H1 (cell line): ENCODE measurements around the gene ZNF446. TPM values are rescaled to one million over a fixed set of nuclear protein-coding genes. Genes with fewer than 3 reads are reported as not detected.
A peak's percentile ranks its signal among the peaks of the same experiment; 100 is the strongest.

Experiments used
- CTCF ChIA-PET: fragments of 300-600 bp; sonication (Branson Sonifier 250); formaldehyde crosslinking; loops from one replicate; lab custom pipeline; 2021; ENCODE audit not compliant: partially characterized antibody; lab: Charles Lee
- POLR2A ChIA-PET: fragments of 300-600 bp; sonication (Branson Sonifier 250); formaldehyde crosslinking; loops from one replicate; lab custom pipeline; 2021; ENCODE audit warnings: inconsistent platforms; ENCODE audit not compliant: partially characterized antibody; lab: Charles Lee
- DNase-seq, 2 experiments: peaks; one replicate each; pipeline versions ENCODE4 v3.0.0 to v3.0.0-alpha.2; 2010 to 2022; ENCODE audit warnings: low spot score in 2 of 2, low read depth in 1 of 2, mixed read lengths in 1 of 2
- FAIRE-seq: peaks from 2 replicates; lab custom pipeline; 2011; peaks lifted over from hg19 to GRCh38; lab: Jason Lieb, UNC
- H2AFZ ChIP-seq: 2 replicates; pipeline ENCODE4 v1.8.1; 2012; ENCODE audit warnings: low read length, inconsistent platforms
- H2AK5ac ChIP-seq: 2 replicates; pipeline ENCODE4 v1.6.1; 2013; ENCODE audit warnings: low read depth, low read length
- H2BK120ac ChIP-seq: replicated peaks from 2 replicates; pipeline ENCODE3; 2013; ENCODE audit warnings: low read depth, low read length, inconsistent platforms
- H2BK12ac ChIP-seq: 2 replicates; pipeline ENCODE4 v1.6.1; 2013; ENCODE audit warnings: low read depth, low read length
- H2BK15ac ChIP-seq: 2 replicates; pipeline ENCODE4 v1.6.1; 2013; ENCODE audit warnings: low read length
- H2BK20ac ChIP-seq: 2 replicates; pipeline ENCODE4 v1.6.1; 2013; ENCODE audit warnings: low read length
- H2BK5ac ChIP-seq: 2 replicates; pipeline ENCODE4 v1.6.1; 2013; ENCODE audit warnings: low read depth, low read length
- H3K14ac ChIP-seq: 2 replicates; pipeline ENCODE4 v1.6.1; 2013; ENCODE audit warnings: inconsistent platforms; ENCODE audit not compliant: insufficient read length
- H3K18ac ChIP-seq: 2 replicates; pipeline ENCODE4 v1.6.1; 2013; ENCODE audit warnings: low read length; ENCODE audit errors: extremely low read depth
- H3K23ac ChIP-seq: 2 replicates; pipeline ENCODE4 v1.6.1; 2013; ENCODE audit warnings: inconsistent platforms; ENCODE audit not compliant: insufficient read length
- H3K23me2 ChIP-seq: 2 replicates; pipeline ENCODE4 v1.6.1; 2013; ENCODE audit warnings: low read depth, low read length
- H3K27ac ChIP-seq: 2 replicates; pipeline ENCODE4 v1.6.1; 2011; ENCODE audit warnings: low read depth, low read length, inconsistent platforms
- H3K27me3 ChIP-seq, 4 experiments: replicated peaks in 1 of 4; 1 replicate in 1 of 4; 2 replicates in 3 of 4; pipeline versions ENCODE4 v1.6.1 to v1.8.1; 2011 to 2013; ENCODE audit warnings: low read length in 3 of 4, mild to moderate bottlenecking in 3 of 4, inconsistent platforms in 2 of 4, mixed read lengths in 2 of 4, moderate library complexity in 1 of 4; ENCODE audit not compliant: control insufficient read depth in 3 of 4, insufficient read depth in 3 of 4; ENCODE audit errors: extremely low read depth in 1 of 4
- H3K36me3 ChIP-seq, 4 experiments: 2 replicates each; pipeline versions ENCODE4 v1.6.1 to v1.8.1; 2011 to 2013; ENCODE audit warnings: mild to moderate bottlenecking in 4 of 4, low read length in 3 of 4, moderate library complexity in 2 of 4, control low read depth in 1 of 4, inconsistent platforms in 1 of 4; ENCODE audit not compliant: insufficient read depth in 4 of 4, control insufficient read depth in 2 of 4
- H3K4ac ChIP-seq: replicated peaks from 2 replicates; pipeline ENCODE3; 2013; ENCODE audit warnings: low read length, low read depth, mixed read lengths, inconsistent platforms; ENCODE audit not compliant: insufficient read length
- H3K4me1 ChIP-seq, 4 experiments: replicated peaks in 1 of 4; 1 replicate in 1 of 4; 2 replicates in 3 of 4; pipeline versions ENCODE4 v1.6.1 to v1.8.1; 2011 to 2013; ENCODE audit warnings: low read length in 3 of 4, inconsistent platforms in 2 of 4, mixed read lengths in 1 of 4; ENCODE audit not compliant: insufficient read depth in 4 of 4, control insufficient read depth in 3 of 4
- H3K4me2 ChIP-seq, 2 experiments: 2 replicates each; pipeline versions ENCODE4 v1.6.1 to v1.8.1; 2011 to 2013; ENCODE audit warnings: low read depth in 2 of 2, low read length in 2 of 2, control low read depth in 1 of 2, inconsistent platforms in 1 of 2, mild to moderate bottlenecking in 1 of 2; ENCODE audit not compliant: insufficient read depth in 1 of 2
- H3K4me3 ChIP-seq, 4 experiments: fragments of 200-600, 300-600 bp in 1 of 4; sonication (generic), shearing (Covaris generic), sonication (Bioruptor Twin) in 1 of 4; 2 replicates each; pipeline versions ENCODE4 v1.5.1 to v1.8.1; 2011 to 2016; ENCODE audit warnings: low read length in 4 of 4, low read depth in 3 of 4, control low read depth in 2 of 4, inconsistent platforms in 2 of 4, mild to moderate bottlenecking in 2 of 4, mixed read lengths in 1 of 4, moderate library complexity in 1 of 4; ENCODE audit not compliant: insufficient read depth in 2 of 4; ENCODE audit errors: extremely low read depth in 1 of 4
- H3K56ac ChIP-seq: replicated peaks from 2 replicates; pipeline ENCODE3; 2013; ENCODE audit warnings: low read depth, mild to moderate bottlenecking, mixed read lengths, low read length, inconsistent platforms; ENCODE audit not compliant: insufficient read length
- H3K79me1 ChIP-seq: 2 replicates; pipeline ENCODE4 v1.6.1; 2013; ENCODE audit warnings: low read depth, low read length, control low read depth
- H3K79me2 ChIP-seq, 2 experiments: 2 replicates each; pipeline versions ENCODE4 v1.6.1 to v1.8.1; 2012 to 2013; ENCODE audit warnings: low read length in 2 of 2, mild to moderate bottlenecking in 2 of 2, inconsistent platforms in 1 of 2; ENCODE audit not compliant: insufficient read depth in 2 of 2, control insufficient read depth in 1 of 2
- H3K9ac ChIP-seq, 4 experiments: replicated peaks in 1 of 4; 1 replicate in 1 of 4; 2 replicates in 3 of 4; pipeline versions ENCODE4 v1.6.1 to v1.8.1; 2011 to 2013; ENCODE audit warnings: low read depth in 3 of 4, low read length in 3 of 4, control low read depth in 2 of 4, mild to moderate bottlenecking in 2 of 4, moderate library complexity in 2 of 4, inconsistent platforms in 1 of 4; ENCODE audit errors: extremely low read depth in 1 of 4
- H3K9me3 ChIP-seq, 2 experiments: 2 replicates each; pipeline versions ENCODE4 v1.6.1 to v1.8.1; 2012 to 2013; ENCODE audit warnings: mild to moderate bottlenecking in 2 of 2, moderate library complexity in 2 of 2, control low read depth in 1 of 2, inconsistent platforms in 1 of 2, low read depth in 1 of 2, low read length in 1 of 2, mixed read lengths in 1 of 2; ENCODE audit not compliant: insufficient read depth in 2 of 2
- H4K20me1 ChIP-seq, 2 experiments: replicated peaks in 1 of 2; 2 replicates each; pipeline versions ENCODE3 to v1.8.1; 2011 to 2013; ENCODE audit warnings: inconsistent platforms in 2 of 2, low read length in 2 of 2, mild to moderate bottlenecking in 1 of 2; ENCODE audit not compliant: insufficient read depth in 2 of 2, control insufficient read depth in 1 of 2
- H4K5ac ChIP-seq: 2 replicates; pipeline ENCODE4 v1.6.1; 2013; ENCODE audit warnings: low read length, low read depth, mixed read lengths, inconsistent platforms; ENCODE audit not compliant: insufficient read length
- H4K8ac ChIP-seq: 2 replicates; pipeline ENCODE4 v1.8.0; 2013; ENCODE audit warnings: mild to moderate bottlenecking, moderate library complexity, low read length, inconsistent platforms; ENCODE audit not compliant: insufficient read depth; ENCODE audit errors: extremely low read depth
- H4K91ac ChIP-seq: replicated peaks from 2 replicates; pipeline ENCODE3; 2013; ENCODE audit warnings: low read length, mixed read lengths, inconsistent platforms; ENCODE audit not compliant: insufficient read length
- CREB1 ChIP-seq: IDR thresholded peaks from 2 replicates; pipeline ENCODE4 v1.6.1; 2012; ENCODE audit warnings: inconsistent platforms
- EP300 ChIP-seq, 2 experiments: IDR thresholded peaks; 1 replicate in 1 of 2; 2 replicates in 1 of 2; pipeline ENCODE4 v1.6.1; 2011 to 2012; ENCODE audit warnings: low read depth in 2 of 2, low read length in 2 of 2, mild to moderate bottlenecking in 2 of 2, borderline replicate concordance in 1 of 2, inconsistent platforms in 1 of 2, moderate library complexity in 1 of 2
- SP1 ChIP-seq: IDR thresholded peaks from 2 replicates; pipeline ENCODE4 v1.6.1; 2011; ENCODE audit warnings: low read depth, low read length
- WGBS, 2 experiments: shearing (Covaris generic) in 1 of 2; methylation state at CpG; one replicate each; pipeline versions ENCODE4 v1.1.6 to v1.1.7; 2013 to 2015; ENCODE audit warnings: low lambda C conversion rate in 2 of 2, mixed read lengths in 2 of 2, inconsistent platforms in 1 of 2, low coverage in 1 of 2, missing lambda C conversion rate in 1 of 2; ENCODE audit not compliant: insufficient replicate concordance in 2 of 2, insufficient coverage in 1 of 2, insufficient read length in 1 of 2; ENCODE audit errors: extremely low coverage in 1 of 2, missing lambda C conversion rate in 1 of 2; 5-methylcytosine and 5-hydroxymethylcytosine counted together
- polyA plus RNA-seq, 7 experiments: library from polyadenylated mRNA; depleted of rRNA in 3 of 7; stranded (reverse) in 5 of 7; unstranded in 2 of 7; fragments of >200 nt in 5 of 7; fragments of 200-250 nt in 2 of 7; gene quantifications; 1 replicate in 5 of 7; 2 replicates in 1 of 7; 4 replicates in 1 of 7; pipeline versions ENCODE4 v1.2.1 to v1.2.3, GENCODE V29; 2011 to 2013; ENCODE audit warnings: missing spikeins in 2 of 7, mixed read lengths in 2 of 7
- total RNA-seq: library from RNA; stranded (reverse); fragmentation: NEBNext Ultra II Directional; extraction: Animal tissue kit (Norgen Biotek cat#: 25700); gene quantifications from 2 replicates; pipeline ENCODE4 v1.2.1, GENCODE V29; 2021

Gene ZNF446
- total and polyA plus RNA-seq, 2 of the 8 experiments (the other 6 are each of a cell fraction or from before 2014, with no cell fraction given) = 4.1 to 5.5 TPM

- H3K18ac ChIP-seq = no peak overlapping the region
- H3K36me3 ChIP-seq = peaks cover 0 to 9% (median 2%) of the 10 kb centered on the region in 4 experiments; a peak in 2 of 8 replicates
- TF ChIP-seq EP300 (IDR thresholded peaks at IDR 0.05; ENCODE audit: borderline replicate concordance in 1 of 2, low read depth in 2 of 2, low read length in 2 of 2) (no peak), CREB1 (no peak), SP1 (no peak)
- H4K20me1 ChIP-seq = peaks cover 2 to 9% of the 10 kb centered on the region in 2 experiments
- H2BK12ac ChIP-seq = no peak overlapping the region
- no peak overlapping the region for H2AK5ac ChIP-seq
- H3K79me2 ChIP-seq = peaks cover 0 to 17% of the 10 kb centered on the region in 2 experiments; a peak in 1 of 4 replicates
- peak overlapping the region in 2 of 4 experiments; percentile 3 to 16; a peak in 1 of 8 replicates for H3K4me3 ChIP-seq
- no peak overlapping the region for H2BK120ac ChIP-seq
- H2BK20ac ChIP-seq = no peak overlapping the region
- H4K8ac ChIP-seq = peak overlapping the region; percentile 51; the same call in 1 of the 2 replicates
- CTCF ChIA-PET = interaction anchor here (0.6 to 5.2 kb wide), 5 partner anchors 17 to 80 kb away, joined by 3 to 27 read pairs (median 3); no protein-coding TSS in a partner anchor
- peaks cover 0 to 30% (median 18%) of the 10 kb centered on the region in 4 experiments; a peak in 6 of 7 replicates for H3K4me1 ChIP-seq
- peak overlapping the region; percentile 36 to 58; a peak in 1 of 4 replicates for H3K4me2 ChIP-seq
- 0 out of 2 replicates have a peak overlapping the region, but pooled peaks have one; percentile 28 for H3K27ac ChIP-seq
- no peak for FAIRE-seq
- H3K9ac ChIP-seq = no peak overlapping the region
- H3K79me1 ChIP-seq = peaks cover 5% of the 10 kb centered on the region
- no peak overlapping the region for H3K4ac ChIP-seq
- H3K23me2 ChIP-seq = peaks cover 11% of the 10 kb centered on the region
- no peak overlapping the region for H3K23ac ChIP-seq
- H3K27me3 ChIP-seq = no peaks in the 10 kb centered on the region
- no peak overlapping the region for H4K5ac ChIP-seq
- H3K56ac ChIP-seq = no peak overlapping the region
- 0 out of 2 replicates have a peak overlapping the region, but pooled peaks have one; percentile 52 for H2BK5ac ChIP-seq
- 91% methylated on average over 14 of the region's 25 CpGs; no CpG with 5 or more reads in 1 of the 2 experiments for WGBS, 2 experiments
- no peak for DNase-seq
- POLR2A ChIA-PET = interaction anchor here (0.5 to 21.3 kb wide), 10 partner anchors 16 to 333 kb away, joined by 3 to 650 read pairs (median 9); partner anchors contain the start of genes CHMP2A, TRIM28, UBE2M and ZNF497
- H4K91ac ChIP-seq = no peak overlapping the region
- no peak overlapping the region for H2AFZ ChIP-seq
- no peak overlapping the region for H2BK15ac ChIP-seq
- no peaks in the 10 kb centered on the region for H3K9me3 ChIP-seq
- no peak overlapping the region for H3K14ac ChIP-seq
These were observed 40.2 kb downstream of the ZNF446 start for GRCh38 chr19:58516246-58516836.
